ENCODE data around the gene UGCG. TPM values are rescaled to one million over a fixed set of nuclear protein-coding genes. Genes with fewer than 3 reads are reported as not detected.

UGCG gene
- total and polyA plus RNA-seq, 2 of the 8 experiments (the other 6 are each of a cell fraction or from before 2014, with no cell fraction given): 14.9 to 34.0 TPM

- Histone ChIP-seq H4K8ac (ENCODE audit: extremely low read depth, insufficient read depth, low read length) (no peak overlapping the region), H3K9ac (replicated peaks in 1 of 4; ENCODE audit: extremely low read depth in 1 of 4, low read depth in 3 of 4, low read length in 3 of 4) (no peak overlapping the region), H2BK20ac (ENCODE audit: low read length) (no peak overlapping the region), H3K23ac (ENCODE audit: insufficient read length) (no peak overlapping the region), H3K4me3 (ENCODE audit: extremely low read depth in 1 of 4, insufficient read depth in 2 of 4, low read depth in 3 of 4, low read length in 4 of 4) (no peak overlapping the region), H3K23me2 (ENCODE audit: low read depth, low read length) (no peaks in the 10 kb centered on the region), H2BK5ac (ENCODE audit: low read depth, low read length) (no peak overlapping the region), H3K27ac (ENCODE audit: low read depth, low read length) (no peak overlapping the region), H3K9me3 (ENCODE audit: insufficient read depth in 2 of 2, low read depth in 1 of 2, low read length in 1 of 2) (no peaks in the 10 kb centered on the region), H3K56ac (replicated peaks; ENCODE audit: insufficient read length, low read depth, low read length) (no peak overlapping the region), H2BK120ac (replicated peaks; ENCODE audit: low read depth, low read length) (no peak overlapping the region), H3K79me2 (ENCODE audit: control insufficient read depth in 1 of 2, insufficient read depth in 2 of 2, low read length in 2 of 2) (peaks cover 8 to 55% of the 10 kb centered on the region in 2 experiments; a peak in 3 of 4 replicates), H2AK5ac (ENCODE audit: low read depth, low read length) (no peak overlapping the region), H4K91ac (replicated peaks; ENCODE audit: insufficient read length, low read length) (no peak overlapping the region), H3K18ac (ENCODE audit: extremely low read depth, low read length) (no peak overlapping the region), H4K5ac (ENCODE audit: insufficient read length, low read depth, low read length) (no peak overlapping the region), H3K79me1 (ENCODE audit: low read depth, low read length) (peaks cover 7% of the 10 kb centered on the region; the same call in 1 of the 2 replicates), H3K4ac (replicated peaks; ENCODE audit: insufficient read length, low read depth, low read length) (no peak overlapping the region), H2AFZ (ENCODE audit: low read length) (no peak overlapping the region), H3K14ac (ENCODE audit: insufficient read length) (no peak overlapping the region), H3K36me3 (ENCODE audit: control insufficient read depth in 2 of 4, insufficient read depth in 4 of 4, low read length in 3 of 4) (peaks cover 0 to 3% (median 1%) of the 10 kb centered on the region in 4 experiments; a peak in 4 of 8 replicates), H2BK12ac (ENCODE audit: low read depth, low read length) (no peak overlapping the region), H4K20me1 (replicated peaks in 1 of 2; ENCODE audit: control insufficient read depth in 1 of 2, insufficient read depth in 2 of 2, low read length in 2 of 2) (peaks cover 3 to 9% of the 10 kb centered on the region in 2 experiments), H3K4me1 (replicated peaks in 1 of 4; ENCODE audit: control insufficient read depth in 3 of 4, insufficient read depth in 4 of 4, low read length in 3 of 4) (no peaks in the 10 kb centered on the region), H3K27me3 (replicated peaks in 1 of 4; ENCODE audit: control insufficient read depth in 3 of 4, extremely low read depth in 1 of 4, insufficient read depth in 3 of 4, low read length in 3 of 4) (no peaks in the 10 kb centered on the region), H3K4me2 (ENCODE audit: insufficient read depth in 1 of 2, low read depth in 2 of 2, low read length in 2 of 2) (no peak overlapping the region), H2BK15ac (ENCODE audit: low read length) (no peak overlapping the region)
- DNase-seq (ENCODE audit: low read depth in 1 of 2, low spot score in 2 of 2) (no peak), FAIRE-seq (no peak)
- ChIA-PET POLR2A (ENCODE audit: partially characterized antibody) (interaction anchor here (1.6 kb wide), 1 partner anchor 20 kb away, joined by 5 read pairs; the partner anchor contains the start of gene UGCG), CTCF (ENCODE audit: partially characterized antibody) (interaction anchor here (1.2 kb wide), 1 partner anchor 12 kb away, joined by 3 read pairs; no protein-coding TSS in a partner anchor)
- WGBS, 2 experiments (ENCODE audit: extremely low coverage in 1 of 2, insufficient coverage in 1 of 2, insufficient read length in 1 of 2, insufficient replicate concordance in 2 of 2, low coverage in 1 of 2, low lambda C conversion rate in 2 of 2, missing lambda C conversion rate in 1 of 2): 93% methylated on average over 3 of the region's 3 CpGs; no CpG with 5 or more reads in 1 of the 2 experiments
- TF ChIP-seq BACH1 (IDR thresholded peaks at IDR 0.05; ENCODE audit: low read length): no peak
- no peak for TF ChIP-seq MAX (IDR thresholded peaks at IDR 0.05)
- TF ChIP-seq PHF8 (conservative IDR thresholded peaks at IDR 0.05; ENCODE audit: low read depth, low read length): no peak
- no peak for TF ChIP-seq NANOG (IDR thresholded peaks at IDR 0.05; ENCODE audit: insufficient read depth, low read depth, low read length, poor library complexity, severe bottlenecking)
- no peak for TF ChIP-seq BRCA1 (IDR thresholded peaks at IDR 0.05; ENCODE audit: low read depth, low read length)
- TF ChIP-seq CTCF (IDR thresholded peaks at IDR 0.05; ENCODE audit: control extremely low read depth in 1 of 3, insufficient read depth in 1 of 3, low read depth in 1 of 3, low read length in 3 of 3): no peak
- no peak for TF ChIP-seq SUZ12 (IDR thresholded peaks at IDR 0.05; ENCODE audit: low read length)
- TF ChIP-seq SP2 (IDR thresholded peaks at IDR 0.05; ENCODE audit: low read length): no peak
- TF ChIP-seq SRF (IDR thresholded peaks at IDR 0.05; ENCODE audit: low read depth, low read length): no peak
- TF ChIP-seq TAF1 (IDR thresholded peaks at IDR 0.05; ENCODE audit: low read depth, low read length): no peak
- no peak for TF ChIP-seq HDAC2 (IDR thresholded peaks at IDR 0.05; ENCODE audit: borderline replicate concordance in 1 of 2, low read depth in 2 of 2, low read length in 2 of 2)
Measured at GRCh38 chr9:111916234-111916645, 19.6 kb downstream of the UGCG start.

Measured in H1 (cell line).